ENCODE data around the gene RRP1B. TPM values are rescaled to one million over a fixed set of nuclear protein-coding genes. Genes with fewer than 3 reads are reported as not detected.
A peak's percentile ranks its signal among the peaks of the same experiment; 100 is the strongest.

The RRP1B gene
- total and polyA plus RNA-seq, 9 of the 15 experiments (the other 6 are each of a cell fraction or from before 2014, with no cell fraction given): 6.8 to 66.6 (median 41.9) TPM

DNA sequence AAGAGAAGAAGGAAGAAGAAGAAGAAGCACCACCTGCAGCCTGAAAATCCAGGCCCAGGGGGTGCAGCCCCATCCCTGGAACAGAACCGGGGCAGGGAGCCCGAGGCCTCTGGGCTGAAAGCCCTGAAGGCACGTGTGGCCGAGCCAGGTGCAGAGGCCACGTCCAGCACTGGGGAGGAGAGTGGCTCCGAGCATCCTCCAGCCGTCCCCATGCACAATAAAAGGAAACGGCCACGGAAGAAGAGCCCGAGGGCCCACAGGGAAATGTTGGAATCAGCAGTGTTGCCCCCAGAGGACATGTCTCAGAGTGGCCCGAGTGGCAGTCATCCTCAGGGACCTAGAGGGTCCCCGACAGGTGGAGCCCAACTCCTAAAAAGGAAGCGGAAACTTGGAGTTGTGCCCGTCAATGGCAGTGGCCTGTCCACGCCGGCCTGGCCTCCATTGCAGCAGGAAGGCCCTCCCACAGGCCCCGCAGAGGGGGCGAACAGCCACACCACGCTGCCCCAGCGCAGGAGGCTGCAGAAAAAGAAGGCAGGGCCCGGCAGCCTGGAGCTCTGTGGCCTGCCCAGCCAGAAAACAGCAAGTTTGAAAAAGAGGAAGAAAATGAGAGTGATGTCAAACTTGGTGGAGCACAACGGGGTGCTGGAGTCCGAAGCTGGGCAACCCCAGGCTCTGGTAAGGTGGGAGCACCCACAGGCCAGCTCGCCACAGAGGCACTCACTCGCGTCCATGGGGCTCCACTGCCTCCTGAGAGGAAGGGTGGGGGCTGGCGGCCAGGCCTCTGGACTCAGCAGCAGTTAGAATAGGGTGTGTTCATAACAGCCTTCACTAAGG lies 28.4 kb downstream of the RRP1B start:
- no peak for TF ChIP-seq SAP30 (IDR thresholded peaks at IDR 0.05; ENCODE audit: borderline replicate concordance, insufficient read depth, low read depth, low read length, poor library complexity, severe bottlenecking)
- no peak for TF ChIP-seq ETS2 (tag; IDR thresholded peaks at IDR 0.05; ENCODE audit: borderline replicate concordance, poor library complexity, severe bottlenecking)
- TF ChIP-seq, protein P1, sequence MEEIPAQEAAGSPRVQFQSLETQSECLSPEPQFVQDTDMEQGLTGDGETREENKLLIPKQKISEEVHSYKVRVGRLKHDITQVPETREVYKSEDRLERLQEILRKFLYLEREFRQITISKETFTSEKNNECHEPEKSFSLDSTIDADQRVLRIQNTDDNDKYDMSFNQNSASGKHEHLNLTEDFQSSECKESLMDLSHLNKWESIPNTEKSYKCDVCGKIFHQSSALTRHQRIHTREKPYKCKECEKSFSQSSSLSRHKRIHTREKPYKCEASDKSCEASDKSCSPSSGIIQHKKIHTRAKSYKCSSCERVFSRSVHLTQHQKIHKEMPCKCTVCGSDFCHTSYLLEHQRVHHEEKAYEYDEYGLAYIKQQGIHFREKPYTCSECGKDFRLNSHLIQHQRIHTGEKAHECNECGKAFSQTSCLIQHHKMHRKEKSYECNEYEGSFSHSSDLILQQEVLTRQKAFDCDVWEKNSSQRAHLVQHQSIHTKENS (CRISPR knock-in tag; IDR thresholded peaks at IDR 0.05): no peak
- TF ChIP-seq, protein P2, sequence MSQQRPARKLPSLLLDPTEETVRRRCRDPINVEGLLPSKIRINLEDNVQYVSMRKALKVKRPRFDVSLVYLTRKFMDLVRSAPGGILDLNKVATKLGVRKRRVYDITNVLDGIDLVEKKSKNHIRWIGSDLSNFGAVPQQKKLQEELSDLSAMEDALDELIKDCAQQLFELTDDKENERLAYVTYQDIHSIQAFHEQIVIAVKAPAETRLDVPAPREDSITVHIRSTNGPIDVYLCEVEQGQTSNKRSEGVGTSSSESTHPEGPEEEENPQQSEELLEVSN (IDR thresholded peaks at IDR 0.05; ENCODE audit: borderline replicate concordance in 1 of 2, extremely low read depth in 1 of 2, insufficient read depth in 1 of 2, insufficient read length in 1 of 2, low read depth in 1 of 2, low read length in 1 of 2, poor library complexity in 1 of 2, severe bottlenecking in 1 of 2): no peak
- TF ChIP-seq POLR2G (IDR thresholded peaks at IDR 0.05; ENCODE audit: low read depth, low read length): peak; percentile 46; the same call in 1 of the 2 replicates
- 0 out of 2 replicates have a peak, but pooled peaks have one; percentile 2 for TF ChIP-seq POLR2AphosphoS5 (IDR thresholded peaks at IDR 0.05; ENCODE audit: control insufficient read depth, insufficient read depth, low read depth, low read length)
- ChIA-PET CTCF (ENCODE audit: low intra/inter-chr PET ratio) (no interaction called here), POLR2A (interaction anchor here (1.0 to 1.9 kb wide), 3 partner anchors 10 to 81 kb away, joined by 3 to 4 read pairs (median 4); no protein-coding TSS in a partner anchor)
- Histone ChIP-seq H3K9ac (ENCODE audit: insufficient read depth in 1 of 2, low read depth in 2 of 2, low read length in 2 of 2) (no peak overlapping the region), H2AFZ (ENCODE audit: low read depth, low read length) (no peak overlapping the region), H3K9me1 (ENCODE audit: control insufficient read depth, insufficient read depth, low read length) (peaks cover 3% of the 10 kb centered on the region), H3K27ac (ENCODE audit: extremely low read depth, low read depth, low read length) (no peak overlapping the region), H3K4me3 (no peak overlapping the region), H3K4me1 (replicated peaks in 1 of 2; ENCODE audit: control insufficient read depth in 2 of 2, insufficient read depth in 2 of 2, low read length in 2 of 2) (peaks cover 0 to 16% of the 10 kb centered on the region in 2 experiments; a peak in 1 of 5 replicates), H3K79me2 (ENCODE audit: control insufficient read depth, insufficient read depth, low read length) (no peaks in the 10 kb centered on the region), H3K27me3 (ENCODE audit: control insufficient read depth in 2 of 2, insufficient read depth in 2 of 2, low read length in 2 of 2) (no peaks in the 10 kb centered on the region), H4K20me1 (replicated peaks; ENCODE audit: control insufficient read depth, insufficient read depth, low read length) (no peaks in the 10 kb centered on the region), H3K36me3 (ENCODE audit: control insufficient read depth, insufficient read depth, low read length) (peaks cover 96% of the 10 kb centered on the region), H3K9me3 (replicated peaks; ENCODE audit: control insufficient read depth, insufficient read depth, low read depth, low read length) (no peaks in the 10 kb centered on the region), H3K4me2 (ENCODE audit: insufficient read depth, low read length) (no peak overlapping the region)
- intact Hi-C loops (cut with micrococcal nuclease) (no loop called here), in situ Hi-C loops (cut with MboI) (no loop called here)
- WGBS (ENCODE audit: insufficient coverage, low coverage, missing lambda C conversion rate): 95% methylated on average over 27 of the region's 27 CpGs
- FAIRE-seq (no peak), ATAC-seq (no peak), DNase-seq (ENCODE audit: extremely low read depth in 1 of 4, low spot score in 3 of 4) (no peak)
- BruUV-seq (replicated peaks): no TSS peak

All from K562 (cell line).